ENCODE results near the gene TBRG4.
"Not testable (repeated sequence)": the region's sequence is repeated elsewhere in the genome, so short reads cannot be mapped to it uniquely, and the experiment has no call there.

Gene TBRG4

GRCh38 chr7:45114926-45115325, 3.4 kb upstream of the TBRG4 start:
- no peak for DNase-seq

GRCh38 chr7:45114257-45114656, 2.8 kb upstream of the TBRG4 start:
- DNase-seq, result not testable (repeated sequence)

GRCh38 chr7:45112648-45113047, 1.2 kb upstream of the TBRG4 start:
- DNase-seq, result no peak

- no peak for DNase-seq
Measured at GRCh38 chr7:45108863-45109262, 2.6 kb downstream of the TBRG4 start.

GRCh38 chr7:45107356-45107755, 4.1 kb downstream of the TBRG4 start:
- DNase-seq, result no peak

- no peak for DNase-seq
Measured at GRCh38 chr7:45106820-45107219, 4.7 kb downstream of the TBRG4 start.

- no peak for DNase-seq
Measured at GRCh38 chr7:45105588-45106188, 5.8 kb downstream of the TBRG4 start.

- DNase-seq, result no peak
Measured at GRCh38 chr7:45104844-45105587, 6.5 kb downstream of the TBRG4 start.

- DNase-seq, result no peak
Measured at GRCh38 chr7:45103958-45104843, 7.3 kb downstream of the TBRG4 start.

- no peak for DNase-seq
Measured at GRCh38 chr7:45102785-45103712, 8.4 kb downstream of the TBRG4 start.

GRCh38 chr7:45101748-45102147, 9.7 kb downstream of the TBRG4 start:
- no peak for DNase-seq

- DNase-seq, result no peak
Measured at GRCh38 chr7:45100761-45101480, 10.6 kb downstream of the TBRG4 start.

GRCh38 chr7:45099891-45100760, 11.4 kb downstream of the TBRG4 start:
- DNase-seq, result no peak

GRCh38 chr7:45098983-45099839, 12.3 kb downstream of the TBRG4 start:
- DNase-seq, result no peak

- no peak for DNase-seq
Measured at GRCh38 chr7:45092931-45093235, 18.6 kb downstream of the TBRG4 start.

- no peak for DNase-seq
Measured at GRCh38 chr7:45092100-45092930, 19.2 kb downstream of the TBRG4 start.

- no peak for DNase-seq
Measured at GRCh38 chr7:45089341-45089891, 22.1 kb downstream of the TBRG4 start.

GRCh38 chr7:45088821-45089340, 22.6 kb downstream of the TBRG4 start, which contains the start of gene NACAD:
NACAD (minus strand) TSS chr7:45088969; CDS start chr7:45088894, 75 bp downstream.
- no peak for DNase-seq
